ENCODE results near the gene SPEM3. TPM values are rescaled to one million over a fixed set of nuclear protein-coding genes. Genes with fewer than 3 reads are reported as not detected.

Gene SPEM3
- total and polyA plus RNA-seq, 3 donors from 2014 or later: 5.7 to 63.0 (median 18.8) TPM

DNA sequence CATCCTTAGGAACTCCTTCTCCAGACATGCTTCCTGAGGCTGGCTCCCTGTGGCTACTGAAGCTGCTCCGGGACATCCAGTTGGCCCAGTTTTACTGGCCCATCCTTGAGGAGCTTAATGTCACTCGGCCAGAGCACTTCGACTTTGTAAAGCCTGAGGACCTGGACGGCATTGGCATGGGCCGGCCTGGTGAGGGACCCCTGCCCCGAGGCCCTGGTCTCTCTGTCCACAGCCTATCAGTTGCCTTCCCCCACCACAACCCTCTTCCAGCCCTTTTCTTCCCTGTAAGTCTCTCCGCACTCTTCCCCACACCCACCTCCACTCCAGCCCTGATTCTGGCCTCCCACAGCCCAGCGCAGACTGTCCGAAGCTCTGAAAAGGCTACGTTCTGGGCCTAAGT lies 45.8 kb upstream of the SPEM3 start:
- TF ChIP-seq, protein P1, sequence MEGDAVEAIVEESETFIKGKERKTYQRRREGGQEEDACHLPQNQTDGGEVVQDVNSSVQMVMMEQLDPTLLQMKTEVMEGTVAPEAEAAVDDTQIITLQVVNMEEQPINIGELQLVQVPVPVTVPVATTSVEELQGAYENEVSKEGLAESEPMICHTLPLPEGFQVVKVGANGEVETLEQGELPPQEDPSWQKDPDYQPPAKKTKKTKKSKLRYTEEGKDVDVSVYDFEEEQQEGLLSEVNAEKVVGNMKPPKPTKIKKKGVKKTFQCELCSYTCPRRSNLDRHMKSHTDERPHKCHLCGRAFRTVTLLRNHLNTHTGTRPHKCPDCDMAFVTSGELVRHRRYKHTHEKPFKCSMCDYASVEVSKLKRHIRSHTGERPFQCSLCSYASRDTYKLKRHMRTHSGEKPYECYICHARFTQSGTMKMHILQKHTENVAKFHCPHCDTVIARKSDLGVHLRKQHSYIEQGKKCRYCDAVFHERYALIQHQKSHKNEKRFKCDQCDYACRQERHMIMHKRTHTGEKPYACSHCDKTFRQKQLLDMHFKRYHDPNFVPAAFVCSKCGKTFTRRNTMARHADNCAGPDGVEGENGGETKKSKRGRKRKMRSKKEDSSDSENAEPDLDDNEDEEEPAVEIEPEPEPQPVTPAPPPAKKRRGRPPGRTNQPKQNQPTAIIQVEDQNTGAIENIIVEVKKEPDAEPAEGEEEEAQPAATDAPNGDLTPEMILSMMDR (IDR thresholded peaks at IDR 0.05): no peak
- no peak for TF ChIP-seq POLR2A (IDR thresholded peaks at IDR 0.05)
- no peaks in the 10 kb centered on the region for H3K9me3 ChIP-seq
- 77 to 91% methylated on average over 10 of the region's 10 CpGs for WGBS, 2 donors
- no peaks in the 10 kb centered on the region for H3K27me3 ChIP-seq
- H3K36me3 ChIP-seq (ENCODE audit: low read depth, missing control alignments): no peaks in the 10 kb centered on the region
- no peak for DNase-seq
- H3K27ac ChIP-seq: no peak overlapping the region
- H3K4me3 ChIP-seq: no peak overlapping the region
- intact Hi-C loops (cut with DNase I; ENCODE audit: low total_unique reads): no loop called here
- H3K4me1 ChIP-seq: peaks cover 28% of the 10 kb centered on the region

DNA sequence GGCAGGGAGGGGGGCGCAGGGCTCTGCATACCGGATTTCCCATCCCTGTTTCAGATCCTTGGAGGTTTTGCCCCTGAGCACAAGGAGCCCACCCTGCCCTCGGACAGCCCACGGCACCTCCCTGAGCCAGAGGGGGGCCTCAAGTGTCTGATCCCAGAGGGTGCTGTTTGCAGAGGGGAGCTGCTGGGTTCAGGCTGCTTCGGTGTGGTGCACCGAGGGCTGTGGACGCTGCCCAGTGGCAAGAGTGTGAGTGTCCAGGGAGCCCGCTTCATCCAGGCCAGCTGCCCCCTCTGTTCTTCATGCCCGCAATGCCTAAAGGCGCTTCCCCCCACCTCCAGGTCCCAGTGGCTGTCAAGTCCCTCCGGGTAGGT lies 45.3 kb upstream of the SPEM3 start:
- no peak for DNase-seq
- Histone ChIP-seq H3K4me3 (peak overlapping the region in 1 of 2 donors; percentile 30), H3K4me1 (peaks cover 28% of the 10 kb centered on the region), H3K27ac (no peak overlapping the region), H3K36me3 (ENCODE audit: low read depth, missing control alignments) (no peaks in the 10 kb centered on the region), H3K27me3 (no peaks in the 10 kb centered on the region), H3K9me3 (no peaks in the 10 kb centered on the region)
- no peak for TF ChIP-seq POLR2A (IDR thresholded peaks at IDR 0.05)
- TF ChIP-seq, protein P1 (IDR thresholded peaks at IDR 0.05): no peak
- intact Hi-C loops (cut with DNase I; ENCODE audit: low total_unique reads): no loop called here
- WGBS, 2 donors: 66 to 80% methylated on average over 1 to 11 of the region's 11 CpGs

DNA sequence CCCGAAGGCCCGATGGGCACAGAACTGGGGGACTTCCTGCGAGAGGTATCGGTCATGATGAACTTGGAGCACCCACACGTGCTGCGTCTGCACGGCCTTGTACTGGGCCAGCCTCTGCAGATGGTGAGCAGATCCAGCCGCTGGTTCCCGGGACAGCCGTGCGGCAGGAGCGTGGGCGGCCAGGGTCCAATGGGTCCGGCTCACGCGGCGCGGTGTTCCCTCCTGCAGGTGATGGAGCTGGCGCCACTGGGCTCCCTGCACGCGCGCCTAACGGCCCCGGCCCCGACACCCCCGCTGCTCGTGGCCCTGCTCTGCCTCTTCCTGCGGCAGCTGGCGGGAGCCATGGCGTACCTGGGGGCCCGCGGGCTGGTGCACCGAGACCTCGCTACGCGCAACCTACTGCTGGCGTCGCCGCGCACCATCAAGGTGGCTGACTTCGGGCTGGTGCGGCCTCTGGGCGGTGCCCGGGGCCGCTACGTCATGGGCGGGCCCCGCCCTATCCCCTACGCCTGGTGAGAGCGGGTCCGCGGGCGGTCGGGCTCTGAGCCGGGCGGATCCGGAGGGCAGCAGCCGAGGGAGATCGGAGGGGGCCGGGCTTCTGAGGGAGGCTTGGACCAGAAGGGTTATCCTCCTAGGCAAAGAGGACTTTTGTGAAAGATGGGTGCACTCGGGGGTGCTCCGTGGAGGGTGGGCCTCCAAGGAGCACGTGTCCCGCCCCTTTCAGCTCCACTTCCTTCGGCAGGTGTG lies 44.7 kb upstream of the SPEM3 start:
- 7 to 15% methylated on average over 4 to 65 of the region's 65 CpGs for WGBS, 2 donors
- Histone ChIP-seq H3K27me3 (no peaks in the 10 kb centered on the region), H3K36me3 (ENCODE audit: low read depth, missing control alignments) (no peaks in the 10 kb centered on the region), H3K4me3 (peak overlapping the region; percentile 6 to 30), H3K27ac (no peak overlapping the region), H3K4me1 (peaks cover 28% of the 10 kb centered on the region), H3K9me3 (no peaks in the 10 kb centered on the region)
- TF ChIP-seq, protein P1 (IDR thresholded peaks at IDR 0.05): no peak
- DNase-seq: peak; percentile 43
- intact Hi-C loops (cut with DNase I; ENCODE audit: low total_unique reads): no loop called here

DNA sequence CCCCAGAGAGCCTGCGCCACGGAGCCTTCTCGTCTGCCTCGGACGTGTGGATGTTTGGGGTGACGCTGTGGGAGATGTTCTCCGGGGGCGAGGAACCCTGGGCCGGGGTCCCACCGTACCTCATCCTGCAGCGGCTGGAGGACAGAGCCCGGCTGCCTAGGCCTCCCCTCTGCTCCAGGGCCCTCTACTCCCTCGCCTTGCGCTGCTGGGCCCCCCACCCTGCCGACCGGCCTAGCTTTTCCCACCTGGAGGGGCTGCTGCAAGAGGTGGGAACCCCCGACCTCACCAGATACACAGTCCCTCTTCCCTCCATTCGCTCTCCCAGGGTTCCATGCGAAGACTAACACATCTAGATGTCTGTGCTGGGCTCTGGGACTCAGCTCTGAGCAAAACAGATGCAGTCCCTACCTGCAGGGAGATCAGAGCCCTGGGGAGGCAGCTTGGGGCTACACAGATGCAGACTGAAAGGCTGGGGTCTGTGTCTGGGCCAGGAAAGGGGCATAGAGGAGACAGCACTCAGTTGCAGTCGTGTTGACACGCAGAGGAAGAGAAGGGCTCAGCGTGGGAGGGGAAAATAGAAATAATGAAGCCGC lies 44.1 kb upstream of the SPEM3 start:
- H3K27me3 ChIP-seq: no peaks in the 10 kb centered on the region
- peaks cover 28% of the 10 kb centered on the region for H3K4me1 ChIP-seq
- 48 to 52% methylated on average over 5 to 23 of the region's 23 CpGs for WGBS, 2 donors
- no peak for TF ChIP-seq POLR2A (IDR thresholded peaks at IDR 0.05)
- no peak overlapping the region for H3K27ac ChIP-seq
- DNase-seq: no peak
- H3K36me3 ChIP-seq (ENCODE audit: low read depth, missing control alignments): no peaks in the 10 kb centered on the region
- intact Hi-C loops (cut with DNase I; ENCODE audit: low total_unique reads): no loop called here
- peak overlapping the region; percentile 6 to 30 for H3K4me3 ChIP-seq
- H3K9me3 ChIP-seq: no peaks in the 10 kb centered on the region

DNA sequence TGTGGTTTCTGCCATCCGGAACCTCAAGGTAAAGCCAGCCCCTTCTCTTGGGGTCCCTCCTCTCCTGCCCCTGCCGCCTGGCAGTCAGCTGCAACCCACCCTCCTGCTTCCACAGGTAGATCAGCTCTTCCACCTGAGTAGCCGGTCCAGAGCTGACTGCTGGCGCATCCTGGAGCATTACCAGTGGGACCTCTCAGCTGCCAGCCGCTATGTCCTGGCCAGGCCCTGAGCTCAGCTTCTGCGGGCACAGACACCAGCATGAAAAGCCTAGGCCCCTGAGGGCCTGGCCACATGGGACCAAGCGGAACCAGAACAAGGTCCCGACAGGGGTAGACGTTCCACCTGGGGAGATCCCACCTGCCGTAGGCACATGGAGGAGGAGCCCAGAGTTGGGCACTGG lies 39.8 kb upstream of the SPEM3 start:
- 98% methylated on average over 10 of the region's 10 CpGs; no CpG with 5 or more reads in 1 of the 2 donors for WGBS, 2 donors
- TF ChIP-seq, protein P1 (IDR thresholded peaks at IDR 0.05): no peak
- no peak for TF ChIP-seq POLR2A (IDR thresholded peaks at IDR 0.05)
- Histone ChIP-seq H3K4me3 (no peak overlapping the region), H3K27me3 (no peaks in the 10 kb centered on the region), H3K27ac (no peak overlapping the region), H3K36me3 (ENCODE audit: low read depth, missing control alignments) (no peaks in the 10 kb centered on the region), H3K9me3 (no peaks in the 10 kb centered on the region), H3K4me1 (peaks cover 13% of the 10 kb centered on the region)
- intact Hi-C loops (cut with DNase I; ENCODE audit: low total_unique reads): no loop called here
- no peak for DNase-seq
